K562 (cell line): ENCODE measurements around the gene KRT80. TPM values are rescaled to one million over a fixed set of nuclear protein-coding genes. Genes with fewer than 3 reads are reported as not detected.

Experiments used
- ATAC-seq: fragments of 200-7000 bp; cut with Tn5 transposase; 3 replicates; pipeline ENCODE4 v1.9.1; 2020; ENCODE audit warnings: moderate library complexity
- BruUV-seq: library from RNA; stranded (reverse); fragments of 400-500 nt; replicated peaks from 2 replicates; lab custom pipeline; 2021; lab: Mats Ljungman, UMichigan
- CTCF ChIA-PET: fragments of 300-600 bp; formaldehyde crosslinking; extraction: SDS; loops from one replicate; lab custom pipeline; 2021; ENCODE audit warnings: low intra/inter-chr PET ratio; lab: Yijun Ruan, JAX
- POLR2A ChIA-PET: fragments of 300-600, 350-650 bp; sonication (Branson Sonifier 250); formaldehyde crosslinking; extraction: SDS; loops from one replicate; lab custom pipeline; 2021; ENCODE audit warnings: antibody characterized with exemption, inconsistent platforms; lab: Yijun Ruan, JAX
- DNase-seq, 4 experiments: peaks; one replicate each; pipeline versions ENCODE4 v3.0.0 to v3.0.0-alpha.2; 2011 to 2018; ENCODE audit warnings: low spot score in 3 of 4, mixed read lengths in 3 of 4; ENCODE audit errors: extremely low read depth in 1 of 4
- FAIRE-seq: peaks from 2 replicates; lab custom pipeline; 2011; peaks lifted over from hg19 to GRCh38; lab: Jason Lieb, UNC
- H2AFZ ChIP-seq: 2 replicates; pipeline ENCODE4 v1.6.0; 2011; ENCODE audit warnings: low read depth, low read length, control low read depth, inconsistent platforms
- H3K27ac ChIP-seq: fragments of 200-600 bp; 3 replicates; pipeline ENCODE4 v1.8.0; 2011; ENCODE audit warnings: low read depth, mild to moderate bottlenecking, control low read depth, inconsistent platforms, low read length, moderate library complexity, mixed read lengths; ENCODE audit errors: extremely low read depth
- H3K27me3 ChIP-seq, 2 experiments: fragments of 300-600 bp in 1 of 2; 2 replicates in 1 of 2; 3 replicates in 1 of 2; pipeline versions ENCODE4 v1.6.0 to v1.8.0; 2011; ENCODE audit warnings: inconsistent platforms in 2 of 2, low read length in 2 of 2, mild to moderate bottlenecking in 1 of 2, mixed read lengths in 1 of 2, moderate library complexity in 1 of 2; ENCODE audit not compliant: control insufficient read depth in 2 of 2, insufficient read depth in 2 of 2
- H3K36me3 ChIP-seq: fragments of 300-600 bp; 3 replicates; pipeline ENCODE4 v1.8.0; 2011; ENCODE audit warnings: mild to moderate bottlenecking, low read length, inconsistent platforms; ENCODE audit not compliant: control insufficient read depth, insufficient read depth
- H3K4me1 ChIP-seq, 2 experiments: fragments of 200-600 bp in 1 of 2; replicated peaks in 1 of 2; 2 replicates in 1 of 2; 3 replicates in 1 of 2; pipeline versions ENCODE4 v1.5.1 to v1.8.0; 2011; ENCODE audit warnings: inconsistent platforms in 2 of 2, low read length in 2 of 2, mild to moderate bottlenecking in 1 of 2, mixed read lengths in 1 of 2, moderate library complexity in 1 of 2; ENCODE audit not compliant: control insufficient read depth in 2 of 2, insufficient read depth in 2 of 2
- H3K4me2 ChIP-seq: 2 replicates; pipeline ENCODE4 v1.6.1; 2011; ENCODE audit warnings: low read length, control low read depth, inconsistent platforms, mixed read lengths; ENCODE audit not compliant: insufficient read depth
- H3K4me3 ChIP-seq: fragments of 200-600 bp; sonication (generic), shearing (Covaris generic); 2 replicates; pipeline ENCODE4 v1.5.1; 2016; ENCODE audit warnings: control low read depth, inconsistent platforms
- H3K79me2 ChIP-seq: fragments of 200-600 bp; 3 replicates; pipeline ENCODE4 v1.8.0; 2011; ENCODE audit warnings: low read length, inconsistent platforms; ENCODE audit not compliant: control insufficient read depth, insufficient read depth
- H3K9ac ChIP-seq, 2 experiments: 2 replicates each; pipeline versions ENCODE4 v1.6.0 to v1.6.1; 2011; ENCODE audit warnings: low read depth in 2 of 2, low read length in 2 of 2, control low read depth in 1 of 2, inconsistent platforms in 1 of 2, mild to moderate bottlenecking in 1 of 2, mixed read lengths in 1 of 2; ENCODE audit not compliant: insufficient read depth in 1 of 2
- H3K9me1 ChIP-seq: one replicate; pipeline ENCODE4 v1.6.0; 2011; ENCODE audit warnings: inconsistent platforms, mild to moderate bottlenecking, low read length, moderate library complexity; ENCODE audit not compliant: control insufficient read depth, insufficient read depth
- H3K9me3 ChIP-seq: replicated peaks from 2 replicates; pipeline ENCODE4 v1.5.1; 2011; ENCODE audit warnings: low read depth, low read length, inconsistent platforms; ENCODE audit not compliant: control insufficient read depth, insufficient read depth
- H4K20me1 ChIP-seq: replicated peaks from 2 replicates; pipeline ENCODE4 v1.6.1; 2011; ENCODE audit warnings: low read length, inconsistent platforms, mixed read lengths; ENCODE audit not compliant: control insufficient read depth, insufficient read depth
- CEBPB ChIP-seq: fragments of 450-650 bp; IDR thresholded peaks from 2 replicates; pipeline ENCODE4 v1.6.1; 2016; ENCODE audit warnings: missing genetic modification characterization, missing compliant biosample characterization
- CEBPG ChIP-seq, 3 experiments: fragments of 200-800 bp in 1 of 3; sonication (Bioruptor generic) in 1 of 3; sonication (generic) in 1 of 3; formaldehyde crosslinking in 1 of 3; IDR thresholded peaks in 2 of 3; conservative IDR thresholded peaks in 1 of 3; 2 replicates each; pipeline versions ENCODE4 v1.6.1 to v1.8.0; 2016 to 2022; ENCODE audit warnings: missing compliant biosample characterization in 2 of 3, missing genetic modification characterization in 2 of 3, mild to moderate bottlenecking in 1 of 3, missing genetic modification reagents in 1 of 3
- MYC ChIP-seq, 2 experiments: fragments of 250-450 bp in 1 of 2; sonication (Bioruptor Pico) in 1 of 2; IDR thresholded peaks; 2 replicates each; pipeline versions ENCODE4 v1.5.1 to v1.6.1; 2012 to 2021; ENCODE audit warnings: low read depth in 2 of 2, borderline replicate concordance in 1 of 2, improper control_type of control experiment in 1 of 2, low read length in 1 of 2, mild to moderate bottlenecking in 1 of 2, moderate library complexity in 1 of 2
- NFE2 ChIP-seq: IDR thresholded peaks from 2 replicates; pipeline ENCODE4 v1.6.1; 2014; ENCODE audit warnings: antibody characterized with exemption, low read depth
- ZNF79 ChIP-seq: fragments of 250-450 bp; sonication (Bioruptor Pico); IDR thresholded peaks from 2 replicates; pipeline ENCODE4 v1.4.0; 2020; ENCODE audit warnings: low read depth, mild to moderate bottlenecking, moderate library complexity
- WGBS: fragments of 100-300 bp; shearing (Covaris generic); methylation state at CpG from one replicate; pipeline ENCODE4 v1.1.6; 2016; ENCODE audit warnings: low coverage, mixed read lengths; ENCODE audit not compliant: insufficient coverage; ENCODE audit errors: missing lambda C conversion rate; 5-methylcytosine and 5-hydroxymethylcytosine counted together
- in situ Hi-C: fragments of 300-500 bp; cut with MboI; formaldehyde crosslinking; loops from 4 replicates; pipeline ENCODE4 v1.15.0; 2018; ENCODE audit warnings: inconsistent platforms, mixed read lengths
- intact Hi-C: fragments of 100-400 bp; cut with micrococcal nuclease; formaldehyde crosslinking; loops from 2 replicates; pipeline ENCODE4 v1.14.2; 2022
- polyA plus RNA-seq, 8 experiments: library from polyadenylated mRNA; depleted of rRNA in 4 of 8; stranded (reverse) in 5 of 8; unstranded in 3 of 8; fragments of >200 nt; fragmentation: Nextera tagmentation in 2 of 8; fragmentation: Illumina TruSeq in 1 of 8; extraction: Ambion mirVana in 2 of 8; extraction: Trizol in 1 of 8; gene quantifications; 2 replicates each; pipeline versions ENCODE4 v1.2.1 to v1.2.3, GENCODE V29; 2011 to 2014; ENCODE audit warnings: inconsistent platforms in 1 of 8, missing spikeins in 1 of 8
- total RNA-seq, 7 experiments: library from RNA; depleted of rRNA in 6 of 7; stranded (reverse); fragments of >200 nt in 6 of 7; fragmentation: Illumina TruSeq in 2 of 7; extraction: Trizol in 2 of 7; gene quantifications; 2 replicates each; pipeline versions ENCODE4 v1.2.1 to v1.2.3, GENCODE V29; 2011 to 2021; ENCODE audit warnings: low replicate concordance in 1 of 7

KRT80 gene
- total and polyA plus RNA-seq, 9 of the 15 experiments (the other 6 are each of a cell fraction or from before 2014, with no cell fraction given) = not detected

DNA sequence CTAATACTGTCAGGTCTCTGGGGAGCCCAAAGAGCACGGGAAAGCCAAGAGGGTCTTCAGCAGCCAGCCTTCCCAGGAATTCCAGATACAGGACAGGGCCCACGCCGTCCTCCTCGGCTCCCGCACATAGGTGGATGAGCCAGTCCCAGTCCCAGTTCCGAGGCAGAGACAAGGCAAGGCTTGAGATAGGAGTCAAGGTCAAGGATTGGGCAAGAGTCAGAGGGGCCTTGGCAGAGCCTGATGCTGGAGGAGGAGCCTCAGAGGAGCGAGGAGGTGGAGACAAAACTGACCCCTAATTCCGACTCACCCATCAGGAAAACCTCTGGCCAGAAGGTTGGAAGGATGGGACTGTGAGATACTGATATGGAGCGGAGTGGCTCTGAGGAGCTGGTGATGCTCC, 21.0 kb downstream of the KRT80 start:
- no peak overlapping the region for H3K27ac ChIP-seq
- peaks cover 22 to 65% of the 10 kb centered on the region in 2 experiments for H3K27me3 ChIP-seq
- in situ Hi-C loops = no loop called here
- POLR2A ChIA-PET = interaction anchor here (0.6 to 1.1 kb wide), 3 partner anchors 14 to 45 kb away, joined by 3 to 4 read pairs (median 4); no protein-coding TSS in a partner anchor
- CTCF ChIA-PET = no interaction called here
- no peak overlapping the region for H3K9ac ChIP-seq
- no peak overlapping the region for H2AFZ ChIP-seq
- ATAC-seq = no peak
- H3K4me3 ChIP-seq = no peak overlapping the region
- no peaks in the 10 kb centered on the region for H3K79me2 ChIP-seq
- H3K36me3 ChIP-seq = no peaks in the 10 kb centered on the region
- TF ChIP-seq ZNF79 (CRISPR knock-in tag) (no peak), CEBPG (CRISPR knock-in tag; IDR thresholded peaks at IDR 0.05) (no peak), CEBPG (tag; conservative IDR thresholded peaks at IDR 0.05 in 1 of 2, IDR thresholded peaks at IDR 0.05 in 1 of 2) (0 out of 4 replicates have a peak, but pooled peaks of 1 of the 2 experiments have one; percentile 24), CEBPB (tag) (peak; percentile 26; the same call in 1 of the 2 replicates)
- intact Hi-C loops = no loop called here
- no TSS peak for BruUV-seq
- H3K4me1 ChIP-seq = peaks cover 0 to 5% of the 10 kb centered on the region in 2 experiments; a peak in 1 of 5 replicates
- H4K20me1 ChIP-seq = peaks cover 11% of the 10 kb centered on the region; the same call in 1 of the 2 replicates
- 6% methylated on average over 5 of the region's 9 CpGs for WGBS
- no peak for DNase-seq
- no peak overlapping the region for H3K4me2 ChIP-seq
- no peaks in the 10 kb centered on the region for H3K9me3 ChIP-seq
- no peak for FAIRE-seq
- peaks cover 2% of the 10 kb centered on the region for H3K9me1 ChIP-seq

DNA sequence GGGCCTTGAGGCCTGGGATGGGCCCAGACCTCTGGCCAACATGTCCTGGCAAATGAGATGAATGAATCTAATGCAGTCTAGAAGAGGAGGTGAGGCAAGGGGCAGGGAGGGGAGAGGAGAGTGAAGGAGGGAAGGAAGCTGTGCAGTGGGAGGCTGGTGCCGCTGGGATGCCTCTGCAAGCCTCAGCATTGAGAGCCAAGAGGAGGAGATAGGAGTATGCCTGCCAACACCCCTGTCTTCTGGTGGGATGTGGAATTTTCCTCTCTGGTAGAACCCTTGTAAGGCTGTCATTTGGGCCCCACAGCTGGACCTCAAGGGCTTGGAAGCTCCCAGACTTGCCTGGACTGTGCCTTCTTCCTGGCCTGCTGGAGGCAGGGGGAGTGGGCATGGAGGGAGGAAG, 21.9 kb downstream of the KRT80 start:
- POLR2A ChIA-PET = interaction anchor here (1.1 kb wide), 1 partner anchor 9 kb away, joined by 3 read pairs; no protein-coding TSS in a partner anchor
- no TSS peak for BruUV-seq

More for the DNA sequence above, 21.9 kb downstream of the KRT80 start:
- CTCF ChIA-PET = no interaction called here
- FAIRE-seq (no peak), ATAC-seq (no peak), DNase-seq (no peak)
- intact Hi-C loops = loop anchor here (2.0 kb wide), 1 partner anchor 15 kb away; no protein-coding TSS in a partner anchor
- no CpG with 5 or more reads among the region's 1 CpG for WGBS
- Histone ChIP-seq H3K9me3 (no peaks in the 10 kb centered on the region), H4K20me1 (peaks cover 11% of the 10 kb centered on the region; the same call in 1 of the 2 replicates), H3K27me3 (peaks cover 20 to 67% of the 10 kb centered on the region in 2 experiments), H3K27ac (no peak overlapping the region), H3K4me3 (no peak overlapping the region), H3K4me2 (no peak overlapping the region), H3K36me3 (no peaks in the 10 kb centered on the region), H3K9me1 (peaks cover 2% of the 10 kb centered on the region), H2AFZ (no peak overlapping the region), H3K79me2 (no peaks in the 10 kb centered on the region), H3K9ac (no peak overlapping the region), H3K4me1 (peaks cover 0 to 5% of the 10 kb centered on the region in 2 experiments; a peak in 1 of 5 replicates)
- TF ChIP-seq NFE2 (no peak), MYC (IDR thresholded peaks at IDR 0.05; ENCODE audit: low read depth, low read length) (no peak), MYC (CRISPR knock-in tag; IDR thresholded peaks at IDR 0.05; ENCODE audit: borderline replicate concordance, low read depth) (no peak)
- in situ Hi-C loops = no loop called here
